22Rv1 (cell line): ENCODE results near the gene RPL32.

ENCODE experiments used
- H3K27ac ChIP-seq: fragments of 450-650 bp; 2 replicates; pipeline ENCODE4 v1.5.1; 2017
- CTCF ChIP-seq: fragments of 450-650 bp; IDR thresholded peaks from 2 replicates; pipeline ENCODE4 v1.5.1; 2017; ENCODE audit warnings: mild to moderate bottlenecking
- ZFX ChIP-seq: fragments of 450-650 bp; IDR thresholded peaks from 2 replicates; pipeline ENCODE4 v1.6.1; 2017; ENCODE audit warnings: antibody characterized with exemption, borderline replicate concordance

Gene RPL32

GRCh38 chr3:12817343-12817710 lies 24.0 kb downstream of the RPL32 start:
- no peak overlapping the region for H3K27ac ChIP-seq
- TF ChIP-seq ZFX (no peak), CTCF (no peak)

GRCh38 chr3:12816521-12817342 lies 24.6 kb downstream of the RPL32 start:
- no peak for TF ChIP-seq CTCF
- TF ChIP-seq ZFX = no peak
- no peak overlapping the region for H3K27ac ChIP-seq

DNA sequence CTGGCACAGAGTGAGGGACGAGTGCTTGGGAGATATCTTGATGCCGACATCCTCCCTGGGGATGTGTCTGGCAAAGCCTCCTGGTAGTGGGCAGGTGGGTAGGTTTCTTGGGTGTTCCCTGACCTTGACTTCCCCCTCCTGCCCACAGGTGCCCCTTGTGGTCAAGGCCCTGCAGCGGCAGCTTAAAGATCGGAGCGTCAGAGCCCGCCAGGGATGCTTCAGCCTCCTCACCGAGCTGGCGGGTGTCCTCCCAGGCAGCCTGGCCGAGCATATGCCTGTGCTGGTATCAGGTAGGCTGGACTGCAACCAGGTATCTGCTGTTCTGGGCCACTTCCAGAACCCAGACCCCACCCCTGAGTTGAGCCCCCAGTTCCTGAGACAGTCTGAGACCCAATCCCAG lies 25.6 kb downstream of the RPL32 start:
- H3K27ac ChIP-seq = no peak overlapping the region
- TF ChIP-seq CTCF (peak; percentile 13; the same call in 1 of the 2 replicates), ZFX (no peak)

- TF ChIP-seq CTCF = no peak
Measured at GRCh38 chr3:12815078-12815477, 26.3 kb downstream of the RPL32 start.

GRCh38 chr3:12813967-12814366 lies 27.4 kb downstream of the RPL32 start:
- TF ChIP-seq ZFX = no peak
- no peak for TF ChIP-seq CTCF

More at GRCh38 chr3:12815078-12815477, 26.3 kb downstream of the RPL32 start:
- H3K27ac ChIP-seq = no peak overlapping the region

GRCh38 chr3:12812812-12813211 lies 28.6 kb downstream of the RPL32 start:
- no peak for TF ChIP-seq ZFX
- no peak for TF ChIP-seq CTCF
- H3K27ac ChIP-seq = no peak overlapping the region

More at GRCh38 chr3:12813967-12814366, 27.4 kb downstream of the RPL32 start:
- no peak overlapping the region for H3K27ac ChIP-seq

GRCh38 chr3:12810961-12811360 lies 30.4 kb downstream of the RPL32 start:
- no peak overlapping the region for H3K27ac ChIP-seq

More at GRCh38 chr3:12810961-12811360, 30.4 kb downstream of the RPL32 start:
- no peak for TF ChIP-seq CTCF
- no peak for TF ChIP-seq ZFX
